ENCODE results near the gene ABHD16A. TPM values are rescaled to one million over a fixed set of nuclear protein-coding genes. Genes with fewer than 3 reads are reported as not detected.
A peak's percentile ranks its signal among the peaks of the same experiment; 100 is the strongest.

Gene ABHD16A
- total and polyA plus RNA-seq, 2 of the 13 experiments (the other 11 are each of a cell fraction or from before 2014, with no cell fraction given), result 43.5 to 45.4 TPM

DNA sequence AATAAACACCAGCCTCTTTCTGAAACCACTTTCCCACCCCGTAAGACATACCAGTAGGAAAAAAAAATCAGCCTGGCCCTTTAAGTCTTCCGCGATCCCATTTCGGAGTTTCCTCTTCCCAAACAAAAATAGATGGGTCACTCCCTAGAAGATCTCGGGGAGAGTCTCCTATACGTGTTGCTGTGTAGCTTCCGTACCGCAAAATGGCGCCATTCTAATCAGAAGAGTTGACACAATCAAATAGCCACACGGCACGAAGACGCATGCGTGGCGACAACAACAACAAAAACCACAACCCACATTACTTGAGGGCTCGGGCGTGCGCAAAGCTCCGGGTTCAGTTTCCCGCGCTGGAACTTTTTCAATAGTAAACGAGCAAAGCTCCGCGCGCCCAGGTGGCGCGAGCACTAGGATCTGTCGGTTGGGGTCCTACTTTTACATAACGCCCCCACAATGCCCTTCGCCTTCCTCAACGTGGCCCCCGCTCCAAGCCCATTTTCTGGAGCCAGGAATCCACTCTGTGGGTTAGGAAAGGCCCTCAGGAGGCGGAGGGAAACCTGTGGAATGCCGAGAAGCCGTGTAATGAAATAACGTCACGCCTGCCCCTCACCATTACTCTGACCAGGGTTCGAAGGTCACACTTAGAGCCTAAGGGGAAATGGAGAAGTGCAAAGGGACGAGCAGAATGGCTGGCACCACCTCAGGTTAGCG, 38.2 kb downstream of the ABHD16A start, which contains the start of gene GPANK1 (continued):
- TF ChIP-seq, protein P1, sequence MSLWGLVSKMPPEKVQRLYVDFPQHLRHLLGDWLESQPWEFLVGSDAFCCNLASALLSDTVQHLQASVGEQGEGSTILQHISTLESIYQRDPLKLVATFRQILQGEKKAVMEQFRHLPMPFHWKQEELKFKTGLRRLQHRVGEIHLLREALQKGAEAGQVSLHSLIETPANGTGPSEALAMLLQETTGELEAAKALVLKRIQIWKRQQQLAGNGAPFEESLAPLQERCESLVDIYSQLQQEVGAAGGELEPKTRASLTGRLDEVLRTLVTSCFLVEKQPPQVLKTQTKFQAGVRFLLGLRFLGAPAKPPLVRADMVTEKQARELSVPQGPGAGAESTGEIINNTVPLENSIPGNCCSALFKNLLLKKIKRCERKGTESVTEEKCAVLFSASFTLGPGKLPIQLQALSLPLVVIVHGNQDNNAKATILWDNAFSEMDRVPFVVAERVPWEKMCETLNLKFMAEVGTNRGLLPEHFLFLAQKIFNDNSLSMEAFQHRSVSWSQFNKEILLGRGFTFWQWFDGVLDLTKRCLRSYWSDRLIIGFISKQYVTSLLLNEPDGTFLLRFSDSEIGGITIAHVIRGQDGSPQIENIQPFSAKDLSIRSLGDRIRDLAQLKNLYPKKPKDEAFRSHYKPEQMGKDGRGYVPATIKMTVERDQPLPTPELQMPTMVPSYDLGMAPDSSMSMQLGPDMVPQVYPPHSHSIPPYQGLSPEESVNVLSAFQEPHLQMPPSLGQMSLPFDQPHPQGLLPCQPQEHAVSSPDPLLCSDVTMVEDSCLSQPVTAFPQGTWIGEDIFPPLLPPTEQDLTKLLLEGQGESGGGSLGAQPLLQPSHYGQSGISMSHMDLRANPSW (CRISPR knock-in tag; IDR thresholded peaks at IDR 0.05; ENCODE audit: borderline replicate concordance), result no peak
- TF ChIP-seq ZSCAN25 (CRISPR knock-in tag; IDR thresholded peaks at IDR 0.05) (no peak), RFX3 (CRISPR knock-in tag; IDR thresholded peaks at IDR 0.05) (no peak), ZNF180 (CRISPR knock-in tag; IDR thresholded peaks at IDR 0.05; ENCODE audit: borderline replicate concordance, low read depth) (no peak), ZNF879 (CRISPR knock-in tag; IDR thresholded peaks at IDR 0.05) (no peak), SUZ12 (IDR thresholded peaks at IDR 0.05; ENCODE audit: low read depth, low read length) (no peak), PHF5A (CRISPR knock-in tag; IDR thresholded peaks at IDR 0.05; ENCODE audit: low read depth, unreplicated experiment) (no peak), SSRP1 (CRISPR knock-in tag; IDR thresholded peaks at IDR 0.05) (no peak; the same call in 1 of the 2 replicates), BCL6 (CRISPR knock-in tag; IDR thresholded peaks at IDR 0.05) (peak; percentile 60; the same call in 1 of the 2 replicates), KMT2B (CRISPR knock-in tag; IDR thresholded peaks at IDR 0.05) (no peak), NFKB2 (CRISPR knock-in tag; IDR thresholded peaks at IDR 0.05; ENCODE audit: borderline replicate concordance) (peak; percentile 18; the same call in 1 of the 2 replicates), ISX (CRISPR knock-in tag; conservative IDR thresholded peaks at IDR 0.05) (no peak), ZBTB7B (CRISPR knock-in tag; IDR thresholded peaks at IDR 0.05) (no peak), NONO (IDR thresholded peaks at IDR 0.05) (no peak), NONO (CRISPR knock-in tag; conservative IDR thresholded peaks at IDR 0.05) (peak; percentile 88; the same call in 1 of the 2 replicates), TBX3 (IDR thresholded peaks at IDR 0.05; ENCODE audit: borderline replicate concordance) (no peak), ASH2L (IDR thresholded peaks at IDR 0.05; ENCODE audit: insufficient read length, low read depth, low read length) (peak; percentile 60), KMT2A (CRISPR knock-in tag; IDR thresholded peaks at IDR 0.05) (no peak), RBAK (CRISPR knock-in tag; IDR thresholded peaks at IDR 0.05) (no peak), ZNF550 (CRISPR knock-in tag; IDR thresholded peaks at IDR 0.05; ENCODE audit: borderline replicate concordance) (peak; percentile 98; the same call in 1 of the 2 replicates), ZNF629 (CRISPR knock-in tag; conservative IDR thresholded peaks at IDR 0.05) (no peak), GPN1 (CRISPR knock-in tag; IDR thresholded peaks at IDR 0.05; ENCODE audit: borderline replicate concordance) (no peak), ZNF644 (CRISPR knock-in tag; IDR thresholded peaks at IDR 0.05; ENCODE audit: low read depth) (no peak)
- TF ChIP-seq, protein P2, sequence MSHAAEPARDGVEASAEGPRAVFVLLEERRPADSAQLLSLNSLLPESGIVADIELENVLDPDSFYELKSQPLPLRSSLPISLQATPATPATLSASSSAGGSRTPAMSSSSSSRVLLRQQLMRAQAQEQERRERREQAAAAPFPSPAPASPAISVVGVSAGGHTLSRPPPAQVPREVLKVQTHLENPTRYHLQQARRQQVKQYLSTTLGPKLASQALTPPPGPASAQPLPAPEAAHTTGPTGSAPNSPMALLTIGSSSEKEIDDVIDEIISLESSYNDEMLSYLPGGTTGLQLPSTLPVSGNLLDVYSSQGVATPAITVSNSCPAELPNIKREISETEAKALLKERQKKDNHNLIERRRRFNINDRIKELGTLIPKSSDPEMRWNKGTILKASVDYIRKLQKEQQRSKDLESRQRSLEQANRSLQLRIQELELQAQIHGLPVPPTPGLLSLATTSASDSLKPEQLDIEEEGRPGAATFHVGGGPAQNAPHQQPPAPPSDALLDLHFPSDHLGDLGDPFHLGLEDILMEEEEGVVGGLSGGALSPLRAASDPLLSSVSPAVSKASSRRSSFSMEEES (CRISPR knock-in tag; IDR thresholded peaks at IDR 0.05), result peak; percentile 18; the same call in 1 of the 2 replicates
- TF ChIP-seq, protein P3, sequence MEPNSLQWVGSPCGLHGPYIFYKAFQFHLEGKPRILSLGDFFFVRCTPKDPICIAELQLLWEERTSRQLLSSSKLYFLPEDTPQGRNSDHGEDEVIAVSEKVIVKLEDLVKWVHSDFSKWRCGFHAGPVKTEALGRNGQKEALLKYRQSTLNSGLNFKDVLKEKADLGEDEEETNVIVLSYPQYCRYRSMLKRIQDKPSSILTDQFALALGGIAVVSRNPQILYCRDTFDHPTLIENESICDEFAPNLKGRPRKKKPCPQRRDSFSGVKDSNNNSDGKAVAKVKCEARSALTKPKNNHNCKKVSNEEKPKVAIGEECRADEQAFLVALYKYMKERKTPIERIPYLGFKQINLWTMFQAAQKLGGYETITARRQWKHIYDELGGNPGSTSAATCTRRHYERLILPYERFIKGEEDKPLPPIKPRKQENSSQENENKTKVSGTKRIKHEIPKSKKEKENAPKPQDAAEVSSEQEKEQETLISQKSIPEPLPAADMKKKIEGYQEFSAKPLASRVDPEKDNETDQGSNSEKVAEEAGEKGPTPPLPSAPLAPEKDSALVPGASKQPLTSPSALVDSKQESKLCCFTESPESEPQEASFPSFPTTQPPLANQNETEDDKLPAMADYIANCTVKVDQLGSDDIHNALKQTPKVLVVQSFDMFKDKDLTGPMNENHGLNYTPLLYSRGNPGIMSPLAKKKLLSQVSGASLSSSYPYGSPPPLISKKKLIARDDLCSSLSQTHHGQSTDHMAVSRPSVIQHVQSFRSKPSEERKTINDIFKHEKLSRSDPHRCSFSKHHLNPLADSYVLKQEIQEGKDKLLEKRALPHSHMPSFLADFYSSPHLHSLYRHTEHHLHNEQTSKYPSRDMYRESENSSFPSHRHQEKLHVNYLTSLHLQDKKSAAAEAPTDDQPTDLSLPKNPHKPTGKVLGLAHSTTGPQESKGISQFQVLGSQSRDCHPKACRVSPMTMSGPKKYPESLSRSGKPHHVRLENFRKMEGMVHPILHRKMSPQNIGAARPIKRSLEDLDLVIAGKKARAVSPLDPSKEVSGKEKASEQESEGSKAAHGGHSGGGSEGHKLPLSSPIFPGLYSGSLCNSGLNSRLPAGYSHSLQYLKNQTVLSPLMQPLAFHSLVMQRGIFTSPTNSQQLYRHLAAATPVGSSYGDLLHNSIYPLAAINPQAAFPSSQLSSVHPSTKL (CRISPR knock-in tag; IDR thresholded peaks at IDR 0.05), result no peak
